ENCODE measurements around the gene ANO4.
A peak's percentile ranks its signal among the peaks of the same experiment; 100 is the strongest.
"Not testable (repeated sequence)": the region's sequence is repeated elsewhere in the genome, so short reads cannot be mapped to it uniquely, and the experiment has no call there.

The ANO4 gene

DNA sequence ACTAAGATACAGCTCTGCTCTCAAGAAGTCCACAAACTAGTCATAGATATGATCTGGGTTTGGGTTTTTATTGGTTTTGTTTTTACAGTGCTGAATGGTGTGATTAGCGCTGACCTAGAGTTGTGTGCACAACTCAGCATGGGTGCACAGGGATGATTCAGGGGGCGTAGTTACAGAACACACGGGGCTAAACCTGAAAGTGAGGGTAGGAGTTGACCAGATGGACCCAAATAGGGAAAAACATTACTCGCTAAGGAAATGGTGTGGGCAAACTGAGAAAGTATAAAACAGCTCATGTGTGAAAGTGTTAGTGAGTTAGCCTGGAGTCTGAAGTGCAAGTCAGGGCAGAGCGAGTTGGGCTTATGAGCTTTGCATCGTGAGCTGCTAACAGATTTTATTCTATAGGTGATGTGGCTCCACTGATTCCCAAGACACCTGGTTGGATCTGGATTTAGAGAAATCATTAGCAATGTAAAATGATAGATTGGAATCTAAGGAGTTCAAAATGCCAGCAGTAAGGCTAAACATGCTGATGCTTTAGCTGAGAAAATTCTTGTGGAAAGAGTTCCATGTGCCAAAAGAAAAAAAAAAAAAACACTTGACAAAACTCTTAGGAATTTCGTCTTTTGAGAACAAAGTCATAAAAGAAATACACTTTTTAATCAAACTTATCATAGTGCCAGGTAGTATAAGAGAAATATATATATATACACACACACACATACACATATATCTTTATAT is 280.5 kb downstream of the ANO4 start:
- Mint-ChIP-seq H3K36me3 (no peaks in the 10 kb centered on the region), H3K4me1 (no peaks in the 10 kb centered on the region), H3K27ac (no peak overlapping the region), H3K4me3 (no peak overlapping the region), H3K9me3 (no peaks in the 10 kb centered on the region)
- no peak for DNase-seq (ENCODE audit: low spot score in 2 of 2)
- peak; percentile 34 for ATAC-seq

- H3K4me3 Mint-ChIP-seq, result no peak overlapping the region
- no peaks in the 10 kb centered on the region for H3K4me1 Mint-ChIP-seq
- no peak overlapping the region for H3K27ac Mint-ChIP-seq
- H3K36me3 Mint-ChIP-seq, result no peaks in the 10 kb centered on the region
- H3K9me3 Mint-ChIP-seq, result no peaks in the 10 kb centered on the region
- DNase-seq (ENCODE audit: low spot score in 2 of 2) (no peak), ATAC-seq (peak; percentile 21)
These were observed 282.3 kb downstream of the ANO4 start for GRCh38 chr12:101076921-101077320.

DNA sequence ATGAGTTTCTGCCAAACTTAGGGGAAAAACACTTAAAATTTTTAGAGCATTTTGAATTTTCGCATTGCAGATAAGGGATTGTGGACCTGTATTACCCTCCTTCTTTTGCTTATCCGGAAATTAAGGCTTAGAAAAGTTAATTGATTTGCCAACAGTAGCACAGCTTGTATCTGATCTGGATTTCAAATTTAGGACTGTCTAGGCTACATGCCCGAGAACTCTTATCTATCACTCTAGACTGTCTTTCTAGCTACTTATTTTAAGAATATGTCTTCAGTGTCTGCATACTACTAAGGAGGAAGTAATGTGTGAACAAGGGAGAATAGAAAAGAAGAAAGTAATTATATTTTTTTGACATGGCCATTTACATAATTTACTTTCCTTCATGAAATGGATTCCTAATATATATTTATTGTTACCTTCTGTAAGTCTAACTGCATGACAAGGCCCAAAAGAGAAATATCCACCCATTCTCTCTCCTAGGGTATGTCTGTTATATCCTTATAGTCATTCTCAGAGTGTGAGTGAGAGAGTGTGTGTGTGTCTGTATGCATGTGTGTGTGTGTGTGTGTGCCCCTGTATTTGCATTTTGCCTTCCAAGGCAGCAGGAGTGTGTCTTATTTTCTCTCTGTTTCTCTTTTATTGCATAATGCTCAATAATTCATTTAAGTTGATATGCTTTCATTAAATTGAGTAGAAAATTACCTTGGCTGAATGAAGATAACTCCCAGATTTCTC is 283.4 kb downstream of the ANO4 start:
- ATAC-seq (no peak), DNase-seq (ENCODE audit: low spot score in 2 of 2) (no peak)
- peaks cover 3% of the 10 kb centered on the region for H3K9me3 Mint-ChIP-seq
- H3K27ac Mint-ChIP-seq, result no peak overlapping the region
- H3K36me3 Mint-ChIP-seq, result no peaks in the 10 kb centered on the region
- no peaks in the 10 kb centered on the region for H3K4me1 Mint-ChIP-seq
- H3K4me3 Mint-ChIP-seq, result no peak overlapping the region

DNA sequence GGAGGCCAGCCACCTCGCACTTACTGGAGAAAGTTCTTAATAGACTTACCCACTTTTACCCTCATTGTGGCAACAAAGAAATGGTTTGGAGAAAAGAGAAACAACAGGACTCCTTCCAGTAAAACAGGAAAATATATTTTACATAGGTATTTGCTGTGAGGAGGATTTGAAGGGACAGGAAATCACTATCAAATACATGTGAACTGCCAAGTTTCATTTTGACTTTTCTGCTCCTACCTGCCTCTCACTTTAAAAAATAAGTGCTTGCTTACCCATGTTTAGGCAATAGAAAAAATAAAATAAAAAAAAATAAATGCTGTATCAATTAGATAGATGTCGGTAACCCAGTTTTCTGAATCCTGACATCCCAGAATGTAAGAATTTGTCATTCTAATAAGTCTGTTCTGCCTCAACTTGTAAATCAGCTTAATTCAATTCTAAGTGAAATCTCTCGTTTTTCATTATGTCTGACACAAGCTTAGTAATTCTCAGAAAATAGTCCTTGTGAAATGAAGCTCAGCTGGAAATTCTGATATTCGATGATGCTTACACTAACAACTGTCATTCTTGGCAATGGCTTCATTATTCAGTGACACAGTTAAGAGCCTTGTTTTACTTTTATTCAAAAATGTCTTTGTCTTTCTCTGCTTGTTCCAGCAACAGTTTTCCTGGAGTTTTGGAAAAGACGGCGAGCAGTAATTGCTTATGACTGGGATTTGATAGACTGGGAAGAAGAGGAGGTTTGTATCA is 284.1 kb downstream of the ANO4 start:
- Mint-ChIP-seq H3K27ac (no peak overlapping the region), H3K4me1 (no peaks in the 10 kb centered on the region), H3K36me3 (no peaks in the 10 kb centered on the region), H3K4me3 (no peak overlapping the region), H3K9me3 (peaks cover 3% of the 10 kb centered on the region)
- ATAC-seq (no peak), DNase-seq (ENCODE audit: low spot score in 2 of 2) (no peak)

DNA sequence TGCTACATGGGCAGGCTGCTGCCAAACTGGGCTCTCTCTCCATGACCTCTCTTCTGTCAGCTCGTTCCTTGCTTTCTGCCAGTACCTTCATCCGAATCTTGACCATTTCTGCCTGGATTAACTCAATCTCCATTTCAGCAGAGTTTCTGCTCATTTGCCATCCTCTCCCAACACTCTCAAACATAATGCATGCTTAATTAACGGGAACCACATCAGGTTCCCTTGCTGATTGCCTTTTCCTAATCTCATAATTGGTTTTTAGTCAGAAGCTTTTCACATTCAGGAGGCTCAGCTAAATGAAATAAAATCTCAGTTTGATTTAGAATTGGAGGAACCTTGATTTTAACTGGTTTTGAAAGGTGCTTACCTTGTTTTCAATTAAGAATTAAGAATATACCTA is 288.1 kb downstream of the ANO4 start:
- ATAC-seq, result no peak
- no peaks in the 10 kb centered on the region for H3K4me1 Mint-ChIP-seq

GRCh38 chr12:101086490-101087135 is 292.0 kb downstream of the ANO4 start:
- DNase-seq (ENCODE audit: low spot score in 2 of 2) (no peak), ATAC-seq (no peak)
- no peak overlapping the region for H3K27ac Mint-ChIP-seq
- H3K9me3 Mint-ChIP-seq, result peaks cover 8% of the 10 kb centered on the region
- H3K4me1 Mint-ChIP-seq, result no peaks in the 10 kb centered on the region
- no peak overlapping the region for H3K4me3 Mint-ChIP-seq
- no peaks in the 10 kb centered on the region for H3K36me3 Mint-ChIP-seq

More for the DNA sequence above, 288.1 kb downstream of the ANO4 start:
- Mint-ChIP-seq H3K36me3 (no peaks in the 10 kb centered on the region), H3K27ac (no peak overlapping the region), H3K4me3 (no peak overlapping the region), H3K9me3 (peaks cover 5% of the 10 kb centered on the region)
- DNase-seq (ENCODE audit: low spot score in 2 of 2), result no peak

DNA sequence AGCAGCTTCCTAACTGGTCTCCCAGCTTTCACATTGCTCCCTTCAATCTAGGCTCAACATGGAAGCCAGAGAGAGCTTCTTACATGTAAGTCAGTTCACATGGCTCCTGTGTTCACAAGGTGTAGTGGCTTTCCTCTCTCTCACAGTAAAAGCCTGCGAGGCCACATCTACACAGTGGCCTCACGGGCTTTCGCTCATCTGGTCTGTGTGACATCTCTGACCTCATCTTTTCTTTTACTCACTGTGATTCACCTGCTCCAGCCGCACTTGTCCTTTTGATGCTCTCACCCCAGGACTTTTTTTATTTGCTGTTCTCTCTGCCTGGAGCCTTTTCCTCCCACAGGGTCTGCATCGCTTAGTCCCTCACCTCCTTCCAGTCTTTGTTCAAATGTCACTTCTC is 293.3 kb downstream of the ANO4 start:
- Mint-ChIP-seq H3K27ac (no peak overlapping the region), H3K4me1 (no peaks in the 10 kb centered on the region), H3K9me3 (peaks cover 7% of the 10 kb centered on the region), H3K36me3 (no peaks in the 10 kb centered on the region), H3K4me3 (no peak overlapping the region)
- DNase-seq (ENCODE audit: low spot score in 2 of 2), result no peak
- ATAC-seq, result no peak

GRCh38 chr12:101089271-101089670 is 294.7 kb downstream of the ANO4 start:
- Mint-ChIP-seq H3K36me3 (no peaks in the 10 kb centered on the region), H3K4me3 (no peak overlapping the region), H3K4me1 (no peaks in the 10 kb centered on the region), H3K9me3 (peaks cover 7% of the 10 kb centered on the region), H3K27ac (no peak overlapping the region)
- ATAC-seq (no peak), DNase-seq (ENCODE audit: low spot score in 2 of 2) (no peak)

DNA sequence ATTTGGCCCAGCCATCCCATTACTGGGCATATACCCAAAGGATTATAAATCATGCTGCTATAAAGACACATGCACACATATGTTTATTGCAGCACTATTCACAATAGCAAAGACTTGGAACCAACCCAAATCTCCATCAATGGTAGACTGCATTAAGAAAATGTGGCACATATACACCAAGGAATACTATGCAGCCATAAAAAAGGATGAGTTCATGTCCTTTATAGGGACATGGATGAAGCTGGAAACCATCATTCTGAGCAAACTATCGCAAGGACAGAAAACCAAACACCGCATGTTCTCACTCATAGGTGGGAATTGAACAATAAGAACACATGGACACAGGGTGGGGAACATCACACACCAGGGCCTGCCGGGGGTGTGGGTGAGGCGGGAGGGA is 295.6 kb downstream of the ANO4 start:
- H3K36me3 Mint-ChIP-seq; H3K4me3 Mint-ChIP-seq; H3K9me3 Mint-ChIP-seq; H3K4me1 Mint-ChIP-seq; ATAC-seq; H3K27ac Mint-ChIP-seq; DNase-seq (ENCODE audit: low spot score in 2 of 2): not testable (repeated sequence)

DNA sequence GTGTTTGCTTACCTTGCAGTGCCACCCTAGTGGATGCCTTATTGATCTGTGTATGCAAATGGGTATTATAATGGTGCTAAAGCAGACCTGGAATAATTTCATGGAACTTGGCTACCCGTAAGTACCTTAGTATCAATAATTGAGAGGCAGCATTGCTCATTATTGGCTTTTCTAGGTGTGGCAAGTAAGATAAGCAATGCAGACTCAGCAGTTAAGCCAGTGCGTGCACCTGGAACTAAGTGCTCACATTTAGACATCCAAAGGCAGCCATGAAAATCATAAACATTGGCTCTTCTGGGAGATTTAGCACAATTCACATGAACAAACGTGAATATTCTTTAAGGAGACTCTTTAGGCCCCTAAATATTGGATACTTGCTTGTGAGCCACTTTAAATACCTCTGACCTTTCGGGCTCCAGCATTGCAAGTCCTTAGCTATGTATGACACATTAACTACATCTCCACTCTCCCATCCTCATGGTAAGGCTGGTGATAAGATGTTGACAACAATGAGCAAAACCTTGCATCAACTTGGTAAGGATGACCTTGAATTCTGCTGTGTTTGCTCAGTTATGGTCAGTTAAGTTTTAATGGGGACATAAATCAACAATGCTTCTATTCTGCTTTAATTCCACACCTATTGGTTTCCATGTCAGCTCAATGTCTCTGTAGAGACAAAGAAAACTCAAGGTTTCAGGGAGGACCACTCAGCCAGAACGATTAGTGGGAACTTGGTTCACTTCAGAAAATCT is 303.4 kb downstream of the ANO4 start:
- ATAC-seq (no peak), DNase-seq (ENCODE audit: low spot score in 2 of 2) (no peak)
- Mint-ChIP-seq H3K27ac (no peak overlapping the region), H3K9me3 (no peaks in the 10 kb centered on the region), H3K36me3 (no peaks in the 10 kb centered on the region), H3K4me3 (no peak overlapping the region), H3K4me1 (no peaks in the 10 kb centered on the region)

DNA sequence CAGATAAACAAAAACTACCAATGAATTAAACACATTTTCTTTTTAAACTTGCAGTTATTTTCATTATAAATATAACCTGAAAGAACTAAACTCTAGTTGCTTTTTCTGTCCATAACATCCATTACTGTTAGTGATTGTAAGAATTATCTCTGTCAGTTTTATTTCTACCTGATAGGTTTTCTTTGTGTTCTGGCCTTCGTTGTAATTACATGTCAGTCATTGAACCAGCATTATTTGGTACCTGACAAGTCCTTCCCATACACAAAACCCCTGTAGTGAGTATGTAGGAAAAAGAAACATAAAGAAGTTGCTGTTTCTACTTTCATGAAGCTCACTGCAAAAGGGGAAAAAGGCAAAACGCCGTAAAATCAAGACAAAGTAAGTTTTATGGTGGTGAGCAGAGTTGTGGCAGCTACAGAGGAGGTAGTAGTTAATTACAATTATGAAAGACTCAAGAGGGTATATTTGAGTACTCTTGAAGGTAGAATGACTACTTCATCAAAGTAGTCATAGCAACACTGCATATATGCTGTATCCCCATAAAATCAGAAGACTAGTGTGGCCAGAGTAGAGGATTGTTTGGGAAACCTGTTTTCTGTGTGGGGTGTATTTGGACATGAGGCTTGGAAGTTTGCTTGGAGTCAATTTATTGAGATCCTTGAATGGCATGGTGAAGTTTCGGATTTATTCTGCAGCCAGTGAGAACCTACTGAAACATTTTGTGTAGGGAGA is 312.6 kb downstream of the ANO4 start:
- DNase-seq (ENCODE audit: low spot score in 2 of 2) (no peak), ATAC-seq (no peak)
- Mint-ChIP-seq H3K27ac (no peak overlapping the region), H3K4me3 (no peak overlapping the region), H3K36me3 (no peaks in the 10 kb centered on the region), H3K9me3 (no peaks in the 10 kb centered on the region), H3K4me1 (no peaks in the 10 kb centered on the region)

- Mint-ChIP-seq H3K4me3 (no peak overlapping the region), H3K36me3 (no peaks in the 10 kb centered on the region), H3K27ac (no peak overlapping the region), H3K9me3 (no peaks in the 10 kb centered on the region), H3K4me1 (no peaks in the 10 kb centered on the region)
- ATAC-seq, result no peak
- DNase-seq (ENCODE audit: low spot score in 2 of 2), result no peak
These were observed 313.6 kb downstream of the ANO4 start for GRCh38 chr12:101108130-101108529.

DNA sequence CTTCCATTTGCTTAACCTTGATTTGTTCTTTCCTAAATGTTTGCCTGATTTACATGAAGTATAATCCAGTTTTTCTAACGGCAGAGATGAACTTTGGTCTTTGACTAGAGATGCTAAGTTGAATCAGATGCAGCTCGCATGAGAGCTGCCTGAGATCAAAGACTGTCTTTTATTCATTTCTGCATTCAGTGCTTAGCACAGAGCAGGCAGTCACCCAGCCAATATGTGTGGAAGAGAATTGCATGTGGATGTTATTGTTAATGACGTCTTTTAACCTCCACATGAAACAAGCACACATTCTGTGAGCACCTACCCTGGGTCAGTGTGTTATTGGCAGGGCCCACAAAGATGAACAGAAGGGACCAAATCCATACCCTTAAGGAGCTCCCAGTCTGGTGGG is 316.3 kb downstream of the ANO4 start:
- ATAC-seq (no peak), DNase-seq (ENCODE audit: low spot score in 2 of 2) (no peak)
- no peaks in the 10 kb centered on the region for H3K9me3 Mint-ChIP-seq
- H3K4me3 Mint-ChIP-seq, result no peak overlapping the region
- H3K4me1 Mint-ChIP-seq, result no peaks in the 10 kb centered on the region
- no peaks in the 10 kb centered on the region for H3K36me3 Mint-ChIP-seq
- no peak overlapping the region for H3K27ac Mint-ChIP-seq

DNA sequence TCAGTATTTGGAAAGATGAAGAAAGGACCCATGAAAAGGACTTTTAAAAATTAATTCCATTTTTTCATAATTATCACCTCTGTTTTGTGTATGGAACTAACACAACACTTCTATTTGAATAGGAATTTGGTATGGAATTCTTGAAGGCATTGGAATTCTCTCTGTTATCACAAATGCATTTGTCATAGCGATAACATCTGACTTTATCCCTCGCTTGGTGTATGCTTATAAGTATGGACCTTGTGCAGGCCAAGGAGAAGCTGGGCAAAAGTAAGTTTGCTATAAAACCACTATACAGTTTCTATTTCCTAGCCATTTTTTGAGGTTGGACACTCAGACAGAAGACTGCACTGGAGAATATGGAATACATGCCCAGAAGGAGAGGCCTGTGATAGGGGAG is 316.9 kb downstream of the ANO4 start:
- no peaks in the 10 kb centered on the region for H3K36me3 Mint-ChIP-seq

More for the DNA sequence above, 316.9 kb downstream of the ANO4 start:
- ATAC-seq (no peak), DNase-seq (ENCODE audit: low spot score in 2 of 2) (no peak)
- Mint-ChIP-seq H3K4me3 (no peak overlapping the region), H3K4me1 (no peaks in the 10 kb centered on the region), H3K27ac (no peak overlapping the region), H3K9me3 (no peaks in the 10 kb centered on the region)
